ENCODE measurements around the gene HUWE1.
"Not testable (repeated sequence)": the region's sequence is repeated elsewhere in the genome, so short reads cannot be mapped to it uniquely, and the experiment has no call there.

HUWE1 gene

DNA sequence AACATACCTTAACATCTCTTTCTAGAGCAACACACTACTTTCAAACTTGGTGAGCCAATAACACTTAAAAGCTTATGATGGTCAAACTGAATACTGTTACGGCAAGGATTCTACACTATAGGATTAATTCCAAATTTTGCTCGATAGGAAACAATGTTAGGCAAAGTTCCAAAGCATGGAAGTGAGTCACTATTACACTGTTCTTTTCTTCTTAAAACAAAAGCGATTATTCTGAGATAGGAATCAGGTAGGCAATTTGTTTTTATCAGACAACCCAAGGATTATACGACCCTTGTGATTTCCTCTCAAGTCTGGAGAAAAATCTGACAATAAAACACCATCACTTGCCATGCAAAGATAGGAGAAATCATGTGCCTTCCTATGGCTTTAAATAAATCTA lies 81.5 kb downstream of the HUWE1 start:
- DNase-seq, result no peak

DNA sequence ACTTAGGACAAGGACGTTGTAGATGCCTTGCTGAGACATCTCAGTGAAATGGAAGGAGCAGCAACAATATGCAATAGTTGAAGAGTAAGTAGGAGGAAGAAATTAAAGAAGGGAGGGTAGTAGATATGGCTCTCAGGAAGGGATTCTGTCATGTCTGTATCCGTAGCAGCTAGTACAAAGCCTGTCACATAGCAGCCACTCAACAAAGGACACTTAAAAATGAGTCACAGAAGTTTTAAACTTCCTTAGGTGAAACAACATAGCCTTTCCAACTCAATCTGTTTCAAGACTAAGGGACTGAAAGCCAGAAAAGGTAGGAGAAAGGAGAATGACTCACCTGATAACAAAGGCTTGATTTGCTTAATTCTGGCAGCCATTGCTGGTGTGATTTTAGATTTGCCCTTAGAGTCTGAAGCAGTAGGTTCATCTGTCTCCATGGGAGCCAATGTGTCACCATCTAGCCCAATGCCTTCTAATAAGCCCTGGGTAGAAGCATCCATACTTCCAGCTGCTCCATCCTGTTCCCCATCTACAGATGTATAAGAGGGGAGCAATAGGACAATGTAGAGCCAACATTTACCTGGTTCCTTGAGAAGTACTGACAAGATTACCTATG lies 86.6 kb downstream of the HUWE1 start:
- DNase-seq, result no peak

DNA sequence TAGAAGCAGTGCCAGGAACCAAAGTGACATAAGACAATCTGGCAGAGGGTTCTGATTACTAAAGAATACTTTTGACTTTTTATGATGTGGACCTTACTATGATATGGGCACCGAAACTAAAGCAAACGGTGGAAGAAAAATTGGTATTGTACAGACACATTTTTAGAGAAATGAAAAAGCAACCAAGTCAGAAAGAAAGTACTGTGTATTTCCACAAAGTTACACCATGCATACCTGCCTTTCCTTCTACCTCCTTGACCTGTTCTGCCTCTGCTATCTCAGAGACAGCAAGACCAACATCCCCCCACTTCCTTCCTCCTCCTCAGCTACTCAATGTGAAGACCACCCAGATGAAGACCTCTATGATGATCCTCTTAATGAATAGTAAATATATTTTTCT lies 88.3 kb downstream of the HUWE1 start:
- no peak for DNase-seq

DNA sequence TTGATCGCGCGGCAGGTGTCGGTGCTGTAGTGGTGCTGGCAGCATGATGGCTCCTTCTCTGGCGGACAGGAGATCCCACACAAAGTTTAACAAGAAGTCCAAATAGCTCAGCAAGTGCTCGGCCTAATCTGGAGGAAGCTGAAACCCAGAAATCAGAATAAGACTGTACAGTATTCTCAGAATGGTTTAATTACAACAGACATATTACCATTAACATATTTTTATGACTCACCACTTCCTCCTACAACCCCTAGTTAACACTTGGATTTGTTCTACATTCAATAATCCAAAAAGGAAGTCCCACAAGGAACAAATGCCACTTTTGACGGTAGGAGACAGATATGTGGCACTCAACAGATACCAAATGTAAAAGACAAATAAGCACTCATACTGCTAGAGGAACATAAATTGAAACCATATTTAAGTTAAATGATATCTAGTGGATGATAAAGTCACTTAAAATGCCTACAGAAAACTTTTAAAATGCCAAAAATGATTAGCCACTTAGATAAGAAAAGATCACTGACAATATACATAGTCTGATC lies 91.2 kb downstream of the HUWE1 start:
- no peak for DNase-seq

DNA sequence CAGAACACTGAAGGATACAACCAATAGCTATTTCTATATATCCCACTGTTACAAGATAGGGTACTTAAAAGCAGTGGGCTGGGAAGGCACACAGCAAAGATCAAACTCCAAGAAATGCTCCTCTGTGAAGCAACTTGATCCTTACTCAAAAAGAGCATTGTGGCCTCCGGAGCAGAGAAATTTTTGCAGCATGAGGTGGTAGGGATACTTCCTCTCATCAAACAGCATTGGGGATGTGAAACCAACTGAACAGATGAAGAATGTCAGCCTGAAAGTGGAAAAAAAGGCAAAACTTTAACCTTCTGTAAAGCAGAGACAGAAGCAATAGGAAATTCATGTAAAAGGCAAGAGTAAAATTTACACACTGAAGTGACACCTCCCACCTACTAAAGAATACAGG lies 92.2 kb downstream of the HUWE1 start:
- DNase-seq, result no peak

DNA sequence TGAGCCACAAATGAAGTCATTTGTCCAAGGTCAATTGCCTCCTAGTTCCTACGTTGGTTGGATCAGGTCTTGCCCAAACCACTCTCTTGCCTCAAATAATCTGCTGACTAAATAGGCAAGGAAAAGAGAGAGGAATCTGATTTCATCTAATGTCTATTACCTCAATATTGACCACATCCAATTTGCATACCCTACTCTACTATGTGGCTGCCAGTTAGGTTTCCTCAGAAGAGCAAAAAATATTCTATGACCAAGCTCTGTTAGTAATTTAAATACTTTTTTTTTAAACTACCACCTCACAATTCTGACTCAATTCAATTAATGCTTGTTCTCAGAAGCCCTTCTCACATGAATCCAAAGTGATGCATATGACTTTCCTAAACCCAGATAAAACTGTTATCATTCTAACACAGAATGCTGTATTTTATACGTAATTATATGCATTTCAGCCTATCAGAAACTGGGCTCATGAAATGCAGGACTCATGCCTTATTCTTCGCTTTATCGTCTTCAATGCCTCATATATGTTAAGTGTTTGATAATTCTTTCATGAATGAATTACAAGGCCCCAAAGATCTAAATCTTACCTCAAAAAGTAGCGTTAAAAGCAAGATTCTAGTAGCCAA lies 98.6 kb downstream of the HUWE1 start:
- no peak for DNase-seq

DNA sequence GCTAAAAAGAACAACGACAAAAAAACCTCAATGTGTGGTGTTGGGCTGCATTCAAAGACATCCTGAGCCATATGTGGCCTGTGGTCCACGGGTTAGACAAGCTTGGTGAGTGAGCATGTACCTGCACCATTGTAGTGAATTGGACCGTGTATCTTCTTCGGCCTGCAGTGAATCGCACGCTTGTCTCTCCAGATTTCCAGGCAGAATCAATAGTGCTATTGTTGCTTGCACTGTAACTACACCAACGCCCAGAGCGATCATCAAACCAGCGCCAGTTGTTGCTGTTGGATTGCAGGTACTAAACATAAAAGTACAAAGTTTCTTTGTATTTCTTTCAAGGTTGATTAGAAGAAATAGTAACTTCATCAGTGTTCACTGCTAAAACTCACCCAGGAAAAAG lies 101.6 kb downstream of the HUWE1 start:
- DNase-seq, result no peak

DNA sequence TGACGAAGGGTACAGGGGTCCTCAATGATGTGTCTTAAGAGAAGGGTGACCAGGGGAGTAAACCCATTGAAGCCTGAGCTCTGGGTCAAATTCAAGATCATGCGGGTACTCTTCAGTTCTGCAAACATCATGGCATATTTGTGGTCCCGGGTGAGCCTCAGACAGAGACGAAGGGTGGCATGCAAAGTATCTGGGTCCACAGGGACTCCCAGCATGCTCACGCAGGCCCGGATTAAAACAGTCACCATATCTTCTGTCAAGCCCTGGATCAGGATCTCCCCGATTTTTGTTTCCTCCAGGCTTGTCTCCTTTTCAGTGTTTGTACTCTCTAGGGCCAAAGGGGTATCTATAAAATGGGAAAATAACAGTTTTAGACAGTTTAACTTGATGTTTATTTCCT lies 102.9 kb downstream of the HUWE1 start:
- no peak for DNase-seq

DNA sequence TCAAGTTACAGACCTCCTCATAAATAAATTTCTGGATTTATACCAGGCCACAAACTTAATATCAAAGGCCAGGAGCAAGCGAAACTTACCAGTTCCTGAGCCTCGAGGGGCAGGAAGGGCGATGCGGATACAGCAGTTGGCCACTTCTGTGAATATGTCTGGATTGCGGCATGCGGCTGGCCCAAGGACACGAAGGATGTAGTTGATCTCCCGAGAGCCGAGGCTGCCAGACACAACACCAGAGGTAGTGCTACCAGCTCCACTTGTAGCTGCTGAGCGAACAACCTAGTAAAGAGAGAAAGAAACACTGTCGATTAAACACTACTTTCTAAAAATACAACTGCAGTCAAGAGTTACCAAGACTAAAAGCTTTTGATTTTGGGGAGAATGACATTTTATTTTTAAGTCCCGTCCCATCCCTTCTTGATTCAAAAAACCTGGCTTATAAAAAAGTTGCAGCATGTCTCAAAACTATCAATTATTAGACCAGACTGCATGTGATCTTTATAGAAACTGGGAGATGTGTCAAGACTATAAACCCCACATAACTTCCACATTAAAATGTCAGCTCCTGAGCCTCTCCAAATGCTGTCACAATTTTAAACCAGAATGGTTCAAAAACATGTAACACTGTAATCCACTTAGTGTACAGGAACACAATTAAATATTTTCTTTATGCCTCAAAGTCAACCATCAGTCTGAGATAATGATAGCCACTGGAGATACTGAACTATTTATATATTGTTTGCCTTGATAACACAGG lies 105.6 kb downstream of the HUWE1 start:
- no peak for DNase-seq

DNA sequence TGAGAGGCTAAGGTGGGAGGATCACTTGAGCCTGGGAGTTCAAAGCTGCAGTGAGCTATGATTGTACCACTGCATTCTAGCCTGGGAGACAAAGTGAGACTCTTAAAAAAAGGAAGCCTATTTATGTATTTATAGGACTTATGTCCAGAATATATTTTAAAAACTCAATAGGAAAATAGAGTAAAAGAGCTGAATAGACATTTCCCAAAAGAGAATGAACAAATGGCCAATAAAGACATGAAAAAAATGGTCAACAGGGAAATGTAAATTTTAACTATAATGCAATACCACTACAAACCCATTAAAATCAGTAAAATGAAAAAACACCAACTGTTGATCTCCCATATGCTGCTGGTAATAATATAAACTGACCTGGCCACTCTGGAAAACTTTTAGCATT lies 115.0 kb downstream of the HUWE1 start:
- DNase-seq, result no peak

DNA sequence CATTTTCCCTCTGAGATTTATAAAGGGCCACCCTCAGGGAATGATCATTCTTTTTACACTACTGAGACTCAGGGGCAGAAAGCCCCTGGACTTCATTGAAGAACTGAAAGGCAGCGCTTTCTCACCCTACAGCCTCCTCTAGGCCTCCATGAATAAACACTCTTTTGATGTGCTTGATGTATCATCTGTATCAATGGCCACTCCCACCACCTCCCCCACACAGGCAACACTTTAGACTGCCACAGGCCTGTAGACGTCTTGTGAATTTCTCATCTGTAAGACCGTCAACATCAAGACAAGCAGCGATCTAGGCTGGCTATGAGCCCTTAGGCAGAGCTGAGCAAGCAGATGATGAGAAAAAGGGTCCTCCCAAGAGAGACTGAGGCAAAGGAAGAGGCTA lies 123.2 kb downstream of the HUWE1 start:
- no peak for DNase-seq

DNA sequence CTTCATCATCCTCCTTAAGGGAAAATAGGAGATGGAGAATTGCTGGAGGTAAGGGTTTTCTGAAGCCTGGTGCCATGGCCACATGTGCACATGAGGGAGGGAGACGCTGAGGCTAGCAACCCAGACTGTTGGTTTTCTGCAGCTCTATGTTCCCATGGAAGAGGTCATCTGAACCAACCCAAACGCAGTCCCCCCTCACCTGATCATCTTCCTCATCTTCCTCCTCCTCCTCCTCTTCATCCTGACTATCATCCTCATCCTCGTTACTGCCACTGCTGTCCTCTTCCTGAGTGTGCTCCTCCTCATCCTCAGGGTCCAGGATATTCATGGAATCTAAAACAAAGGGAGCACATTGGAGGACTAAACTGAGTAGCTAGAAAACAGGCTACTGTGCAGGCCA lies 124.6 kb downstream of the HUWE1 start:
- no peak for DNase-seq

DNA sequence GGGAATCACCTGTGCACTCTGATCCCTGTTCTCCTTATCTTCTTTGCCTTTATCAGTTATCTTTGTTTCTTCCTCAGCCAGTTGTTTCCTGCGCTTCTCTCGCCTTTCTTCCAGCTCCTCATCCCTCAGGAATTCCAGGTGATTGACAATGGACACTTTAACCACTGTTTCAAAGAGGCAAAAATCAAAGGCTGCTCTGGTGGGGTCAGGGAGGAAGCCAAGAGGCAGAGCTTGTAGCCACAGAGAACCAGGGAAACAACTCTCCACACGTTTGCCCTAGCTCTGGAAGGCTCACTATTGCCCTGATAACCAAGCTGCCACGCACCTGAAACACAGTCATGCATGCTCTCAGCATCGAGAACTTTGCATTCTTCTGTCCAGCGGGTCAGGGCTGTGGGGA lies 127.9 kb downstream of the HUWE1 start:
- DNase-seq, result no peak

DNA sequence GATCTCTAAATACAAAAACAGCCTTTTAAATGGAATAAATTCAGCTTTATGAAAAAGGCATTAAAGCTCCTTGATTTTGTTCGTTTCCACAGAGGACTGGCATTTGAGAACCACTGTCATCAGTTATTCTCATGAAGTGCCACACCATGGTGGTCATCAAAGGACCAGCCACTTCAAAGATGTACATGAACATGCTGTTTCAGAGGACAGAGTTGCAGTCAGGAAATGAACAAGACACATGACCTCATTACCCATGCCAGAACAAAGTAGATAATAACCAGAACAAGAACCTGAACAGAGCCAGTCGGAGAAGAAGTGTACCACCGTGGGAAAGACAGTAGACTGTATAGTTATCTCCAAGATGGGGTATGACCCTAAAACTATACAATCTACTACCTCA lies 129.7 kb downstream of the HUWE1 start:
- no peak for DNase-seq

DNA sequence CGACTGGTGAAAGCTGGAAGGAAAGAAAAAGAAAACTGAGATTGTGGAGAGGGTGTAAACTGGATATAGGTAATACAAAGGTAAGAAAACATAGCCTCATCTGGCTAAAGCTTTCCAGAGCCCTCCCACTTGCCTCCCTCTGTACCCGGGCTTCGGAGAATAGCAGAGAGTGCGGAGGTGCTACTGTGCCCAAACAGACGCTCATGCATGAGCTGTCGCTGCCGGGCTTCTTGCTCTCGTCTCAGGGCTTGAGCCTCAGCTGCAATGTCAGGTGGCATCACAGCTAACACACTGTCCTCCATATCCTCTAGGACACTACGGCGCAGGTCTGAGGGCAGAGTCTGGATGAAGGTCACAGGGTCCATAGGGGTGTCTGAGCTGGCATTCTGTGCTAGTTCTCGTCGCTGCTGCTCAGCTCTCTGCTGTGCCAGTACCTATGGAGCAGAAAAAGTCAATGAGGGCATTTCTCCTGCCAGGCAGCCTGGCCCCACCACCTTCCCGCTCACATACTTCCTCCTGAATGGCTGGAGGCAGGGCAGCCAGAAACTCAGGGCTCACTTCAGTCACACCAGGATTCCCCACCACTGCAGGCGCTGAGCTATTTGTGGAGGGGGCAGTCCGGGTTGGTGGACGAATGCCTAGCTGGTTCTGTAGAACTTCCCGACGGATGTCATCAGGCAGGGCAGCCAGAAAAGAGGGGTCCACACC lies 135.6 kb downstream of the HUWE1 start:
- DNase-seq, result no peak

DNA sequence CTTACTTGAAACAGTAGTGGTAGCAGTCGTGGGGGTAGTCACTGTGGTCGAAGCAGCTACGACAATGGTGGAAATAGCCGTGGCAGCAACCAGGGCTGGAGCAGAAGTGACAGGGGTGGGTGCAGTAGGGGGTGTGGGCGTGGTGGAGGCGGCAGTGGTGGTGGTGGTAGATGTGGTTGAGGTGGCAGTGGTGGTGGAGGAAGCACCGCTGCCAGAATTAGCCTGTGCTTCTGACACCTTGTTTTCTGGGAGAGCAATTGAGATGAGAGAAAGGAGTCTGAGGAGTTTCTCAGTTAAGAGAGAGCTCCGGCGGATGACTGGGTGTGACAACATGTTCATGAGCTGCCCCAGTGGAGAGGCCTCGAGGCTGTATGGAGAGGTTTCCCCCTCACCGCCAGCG lies 138.9 kb downstream of the HUWE1 start:
- DNase-seq, result no peak

DNA sequence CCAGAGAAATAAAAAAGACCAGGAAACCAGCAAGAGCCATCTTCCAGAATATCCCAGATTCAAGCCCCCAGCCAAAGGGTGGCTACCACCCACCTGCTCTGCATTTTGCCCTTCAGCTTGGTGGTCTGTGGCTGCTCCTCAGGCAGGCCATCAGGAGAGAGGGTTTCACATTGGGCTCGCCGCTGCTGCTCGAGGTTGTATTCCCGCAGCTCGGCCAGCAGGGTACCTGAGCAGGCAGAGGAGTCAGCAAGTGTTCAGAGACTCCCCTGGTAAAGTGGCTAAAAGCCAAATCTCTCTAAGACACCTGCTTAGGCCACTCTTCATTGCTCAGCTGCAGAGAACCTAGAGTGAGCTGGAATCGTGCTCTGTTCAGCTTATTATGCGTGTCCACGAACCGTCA lies 141.6 kb downstream of the HUWE1 start:
- DNase-seq, result no peak

DNA sequence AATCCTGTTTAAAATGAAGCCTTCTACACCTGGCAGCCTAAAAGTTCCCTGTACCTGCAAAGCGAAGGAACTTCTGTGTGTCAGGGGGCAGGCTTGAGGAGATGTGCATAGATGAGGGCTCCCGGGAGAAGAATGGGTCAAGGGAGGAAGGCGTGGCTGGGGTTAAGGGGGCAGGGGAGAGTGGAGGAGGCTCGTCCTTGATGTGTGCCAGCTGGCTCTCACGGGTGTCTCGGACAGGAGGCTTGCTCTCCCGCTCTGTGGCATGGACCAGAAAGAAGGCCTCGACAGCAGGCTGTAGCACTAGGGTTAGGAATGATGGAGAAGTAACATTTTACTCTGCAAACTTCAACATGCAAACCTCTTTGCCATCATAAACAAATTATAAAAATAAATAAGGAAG lies 147.7 kb downstream of the HUWE1 start:
- no peak for DNase-seq

DNA sequence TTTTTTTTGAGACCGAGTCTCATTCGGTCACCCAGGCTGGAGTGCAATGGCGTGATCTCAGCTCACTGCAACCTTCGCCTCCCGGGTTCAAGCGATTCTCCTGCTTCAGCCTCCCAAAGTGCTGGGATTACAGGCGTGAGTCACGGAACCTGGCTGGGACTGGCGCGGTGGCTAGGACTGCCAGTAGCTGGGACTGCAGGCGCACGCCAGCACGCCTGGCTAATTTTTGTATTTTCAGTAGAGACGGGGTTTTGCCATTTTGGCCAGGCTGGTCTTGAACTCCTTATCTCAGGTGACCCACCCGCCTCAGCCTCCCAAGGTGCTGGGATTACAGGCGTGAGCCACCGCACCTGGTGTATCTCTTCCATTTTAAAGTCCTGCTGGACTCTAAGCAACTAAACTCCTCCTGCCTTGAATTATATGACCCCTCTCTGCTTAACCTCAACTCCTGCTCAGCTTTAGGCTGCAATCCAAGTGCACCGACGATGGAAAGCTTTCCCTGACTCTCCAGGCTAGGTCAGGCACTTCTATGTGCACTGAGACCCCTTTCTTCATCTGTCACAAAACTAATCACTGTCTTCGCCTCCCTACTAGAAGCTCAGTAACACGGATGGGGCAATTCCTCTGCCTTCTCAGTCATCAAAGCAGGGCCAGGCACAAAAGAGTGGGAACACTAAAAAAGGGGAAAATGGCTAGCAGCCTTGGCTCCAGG lies 155.1 kb downstream of the HUWE1 start:
- not testable (repeated sequence) for DNase-seq

DNA sequence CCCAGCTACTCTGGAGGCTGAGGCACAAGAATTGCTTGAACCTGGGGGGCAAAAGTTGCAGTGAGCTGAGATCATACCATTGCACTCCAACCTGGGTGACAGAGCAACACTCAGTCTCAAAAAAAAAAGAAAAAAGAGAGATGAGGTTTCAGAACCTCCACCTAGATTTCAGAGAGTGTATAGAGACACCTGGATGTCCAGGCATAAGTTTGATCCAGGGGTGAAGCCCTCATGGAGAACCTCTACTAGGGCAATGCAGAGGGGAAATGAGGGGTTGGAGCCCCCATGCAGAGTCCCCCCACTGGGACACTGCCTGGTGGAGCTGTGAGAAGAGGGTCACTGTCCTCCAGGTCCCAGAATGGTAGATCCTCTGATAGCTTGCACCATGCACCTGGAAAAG lies 159.5 kb downstream of the HUWE1 start:
- DNase-seq, result no peak

DNA sequence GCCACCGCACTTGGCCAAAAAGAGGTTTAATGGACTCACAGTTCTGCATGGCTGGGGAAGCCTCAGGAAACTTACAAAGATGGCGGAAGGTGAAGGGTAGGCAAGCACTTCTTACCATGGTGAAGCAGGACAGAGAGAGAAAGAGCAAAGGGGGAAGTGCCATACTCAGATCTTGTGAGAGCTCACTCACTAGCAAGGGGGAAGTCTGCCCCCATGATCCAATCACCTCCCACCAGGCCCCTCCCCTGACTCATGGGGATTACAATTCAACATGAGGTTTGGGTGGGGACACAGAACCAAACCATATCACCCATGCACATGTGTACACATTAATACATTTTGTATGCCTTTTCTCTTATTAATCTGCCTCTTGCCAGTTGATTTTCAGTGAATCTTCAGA lies 175.2 kb downstream of the HUWE1 start:
- DNase-seq, result no peak

DNA sequence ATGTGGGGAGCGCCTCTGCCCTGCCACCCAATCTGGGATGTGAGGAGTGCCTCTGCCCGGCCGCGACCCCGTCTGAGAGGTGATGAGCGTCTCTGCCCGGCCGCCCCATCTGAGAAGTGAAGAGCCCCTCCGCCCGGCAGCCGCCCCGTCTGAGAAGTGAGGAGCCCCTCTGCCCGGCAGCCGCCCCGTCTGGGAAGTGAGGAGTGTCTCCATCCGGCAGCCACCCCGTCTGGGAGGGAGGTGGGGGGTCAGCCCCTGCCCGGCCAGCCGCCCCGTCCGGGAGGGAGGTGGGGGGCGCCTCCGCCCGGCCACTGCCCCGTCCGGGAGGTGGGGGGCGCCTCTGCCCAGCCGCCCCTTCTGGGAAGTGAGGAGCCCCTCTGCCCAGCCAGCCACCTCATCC lies 182.5 kb downstream of the HUWE1 start:
- not testable (repeated sequence) for DNase-seq

DNA sequence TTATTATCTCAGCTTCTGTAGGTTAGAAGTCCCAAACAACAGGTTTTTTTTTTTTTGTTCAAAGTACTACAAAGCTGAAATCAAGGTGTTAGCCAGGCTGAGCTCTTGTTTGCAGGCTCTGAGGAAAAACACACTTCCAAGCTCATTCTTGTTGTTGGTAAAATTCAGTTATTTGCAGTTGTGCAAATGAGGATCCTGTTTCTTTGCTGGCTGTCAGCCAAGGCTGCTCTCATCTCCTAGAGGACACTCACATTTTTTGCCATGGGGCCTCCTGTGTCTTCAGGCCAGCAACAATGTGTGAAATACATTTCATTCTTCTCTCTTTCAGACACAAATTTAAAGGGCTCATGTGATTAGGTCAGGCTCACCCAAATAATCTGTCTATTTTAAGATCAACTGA lies 192.1 kb downstream of the HUWE1 start:
- DNase-seq, result no peak
